GM18517 (cell line): Measurements from ENCODE around the gene ARHGAP25.

Experiments used
- ATAC-seq: cut with Tn5 transposase; IDR thresholded peaks from one replicate; pipeline ENCODE4 v1.9.1; 2021; ENCODE audit warnings: mild to moderate bottlenecking, moderate library complexity; ENCODE audit not compliant: unreplicated experiment

The ARHGAP25 gene

DNA sequence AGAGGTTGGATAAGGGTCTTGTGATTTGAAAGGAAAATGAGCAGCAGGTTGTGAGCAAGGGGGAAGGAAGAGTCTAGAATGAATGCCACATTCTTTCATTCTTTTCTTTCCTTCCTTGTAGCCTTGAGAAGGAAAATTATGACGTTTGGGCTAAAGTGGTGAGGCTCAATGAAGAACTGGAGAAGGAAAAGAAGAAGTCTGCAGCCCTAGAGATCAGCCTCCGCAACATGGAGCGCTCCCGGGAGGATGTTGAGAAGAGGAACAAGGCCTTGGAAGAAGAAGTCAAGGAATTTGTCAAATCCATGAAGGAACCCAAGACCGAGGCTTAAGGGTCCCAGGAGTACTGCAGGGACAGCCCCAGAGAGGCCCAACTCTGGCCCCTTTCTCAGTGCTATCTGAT lies 91.3 kb downstream of the ARHGAP25 start:
- ATAC-seq: no peak

DNA sequence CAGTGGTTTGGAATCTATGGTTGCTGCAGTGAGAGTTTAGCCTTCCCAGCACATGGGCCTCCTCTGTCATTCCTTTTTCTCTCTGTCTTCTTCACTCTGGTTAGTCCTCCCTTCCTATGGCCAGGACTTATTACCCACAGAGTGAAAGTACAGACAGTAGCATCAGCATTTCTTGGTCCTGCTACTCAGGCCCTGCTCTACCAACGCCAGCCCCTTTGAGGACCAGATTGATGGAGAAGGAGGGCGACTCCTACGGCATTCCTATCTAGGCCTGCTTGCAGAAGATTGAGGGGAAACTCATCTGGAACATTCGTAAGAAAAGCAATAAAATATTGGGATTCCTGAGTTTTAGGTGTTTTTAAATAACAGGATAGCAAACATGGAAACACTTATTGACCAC lies 93.1 kb downstream of the ARHGAP25 start:
- ATAC-seq: no peak

DNA sequence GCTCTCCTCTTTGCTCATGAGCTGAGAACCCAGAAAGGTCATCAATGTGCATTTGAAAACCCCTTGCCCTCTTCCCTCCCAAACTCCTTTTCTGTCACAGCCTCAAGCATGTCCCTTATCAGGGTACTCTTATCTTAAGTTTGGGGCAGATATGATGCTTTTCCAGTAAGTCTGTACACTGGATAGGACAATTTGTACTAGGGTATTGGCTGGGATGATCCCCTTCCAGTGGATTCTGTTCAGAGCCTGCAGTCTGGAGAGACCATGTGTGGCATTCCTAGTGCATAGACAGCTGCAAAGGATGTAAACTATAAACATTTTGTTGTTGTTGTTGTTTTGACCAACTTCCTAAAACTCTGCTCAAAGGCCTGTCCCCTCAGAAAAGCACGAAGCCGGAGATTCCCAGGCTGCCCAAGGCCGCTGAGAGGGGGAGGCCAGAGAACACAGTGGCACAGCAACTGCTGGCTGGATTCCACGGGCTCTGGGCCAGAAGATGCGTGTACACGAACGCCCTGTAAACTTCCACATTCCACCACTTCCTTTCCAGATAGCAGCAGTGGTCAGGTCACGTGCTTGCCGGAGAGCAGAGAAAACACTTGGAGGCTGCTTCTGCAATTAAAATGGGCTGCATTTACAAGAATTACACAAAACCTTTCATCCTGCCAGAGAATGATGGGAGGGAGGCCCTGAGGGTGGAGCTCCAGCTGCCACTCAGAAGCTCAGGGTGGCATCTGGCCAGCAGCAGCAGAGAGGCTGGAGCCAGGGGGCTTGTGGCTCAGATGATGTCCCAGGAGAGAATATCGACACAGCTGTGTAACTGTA lies 94.5 kb downstream of the ARHGAP25 start:
- no peak for ATAC-seq

- ATAC-seq: no peak
Observed at GRCh38 chr2:68829749-68830148, 95.1 kb downstream of the ARHGAP25 start.

DNA sequence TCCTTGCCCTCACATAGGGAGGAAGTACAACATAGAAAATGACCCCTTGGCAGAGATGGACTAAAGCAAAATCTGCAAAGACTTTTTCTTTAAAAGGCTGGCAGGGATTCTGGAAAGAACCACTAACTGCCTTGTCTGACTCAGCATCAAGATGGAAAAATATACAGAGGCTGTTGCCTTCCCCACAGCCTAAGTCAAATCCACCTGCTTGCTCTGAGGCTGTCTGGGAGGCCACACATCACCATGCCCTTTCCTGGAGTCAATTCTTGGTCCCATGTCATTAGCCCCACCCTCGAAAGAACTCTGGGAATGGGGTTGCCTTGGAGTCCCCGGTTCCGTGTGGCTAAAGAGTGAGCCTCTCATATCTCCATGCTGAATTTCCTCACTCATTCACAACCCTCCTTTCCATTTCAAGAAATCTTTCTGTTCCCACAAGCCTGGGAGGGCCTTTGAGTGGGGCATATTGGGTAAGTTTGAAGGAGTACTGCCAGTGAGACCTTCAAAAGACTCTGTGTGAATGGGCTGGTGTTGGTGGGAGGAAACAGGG lies 97.1 kb downstream of the ARHGAP25 start:
- no peak for ATAC-seq

- ATAC-seq: peak; percentile 77
Observed at GRCh38 chr2:68832233-68832869, 97.7 kb downstream of the ARHGAP25 start.

DNA sequence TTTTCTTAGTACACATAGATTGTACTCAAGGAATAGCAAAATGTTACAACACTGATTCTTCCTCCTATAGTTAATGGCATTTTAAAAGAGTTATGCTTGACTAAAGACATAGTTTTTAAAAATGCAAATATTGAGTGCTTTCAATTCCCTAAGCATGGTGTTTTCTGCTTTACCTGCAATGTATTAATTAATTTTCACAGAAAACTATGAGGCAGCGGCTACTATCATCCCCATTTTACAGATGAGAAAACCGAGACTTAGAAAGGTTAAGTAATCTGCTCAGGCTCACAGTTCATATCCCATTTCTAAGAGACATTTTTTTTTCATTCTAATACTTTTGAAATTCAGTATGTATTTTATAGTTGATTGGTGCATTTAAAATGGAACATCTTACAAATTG lies 98.6 kb downstream of the ARHGAP25 start:
- ATAC-seq: no peak

DNA sequence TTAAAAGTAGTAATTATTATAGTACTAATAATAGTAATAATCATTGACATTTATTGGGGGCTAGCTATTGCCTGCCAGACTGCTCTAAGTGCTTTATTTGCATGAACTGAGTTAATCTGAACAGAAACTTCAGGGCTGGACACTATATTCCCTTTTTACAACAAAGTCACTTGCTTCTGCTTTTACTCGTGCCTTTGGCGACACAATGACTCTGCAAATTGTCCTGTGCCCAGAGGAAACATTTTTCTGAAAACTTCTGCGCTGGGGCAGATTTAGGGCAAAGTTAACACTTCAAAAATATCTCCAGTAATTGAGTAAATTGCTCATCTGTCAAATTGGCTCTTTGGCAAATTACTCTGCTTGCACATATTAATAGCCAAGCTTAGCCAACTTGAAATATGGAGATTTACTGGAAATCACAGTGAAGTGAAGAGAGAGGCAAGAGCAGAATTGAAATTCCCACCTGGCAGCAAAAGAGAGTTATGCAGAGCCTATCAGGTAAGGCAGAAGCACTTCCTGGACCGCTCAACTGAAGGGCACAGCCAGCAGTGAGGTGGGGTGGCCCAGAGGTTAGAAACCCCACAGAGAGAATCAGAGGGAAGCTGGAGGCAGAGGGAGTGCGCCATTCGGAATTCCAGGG lies 100.2 kb downstream of the ARHGAP25 start:
- no peak for ATAC-seq

- ATAC-seq: no peak
Observed at GRCh38 chr2:68835621-68836020, 101.0 kb downstream of the ARHGAP25 start.

DNA sequence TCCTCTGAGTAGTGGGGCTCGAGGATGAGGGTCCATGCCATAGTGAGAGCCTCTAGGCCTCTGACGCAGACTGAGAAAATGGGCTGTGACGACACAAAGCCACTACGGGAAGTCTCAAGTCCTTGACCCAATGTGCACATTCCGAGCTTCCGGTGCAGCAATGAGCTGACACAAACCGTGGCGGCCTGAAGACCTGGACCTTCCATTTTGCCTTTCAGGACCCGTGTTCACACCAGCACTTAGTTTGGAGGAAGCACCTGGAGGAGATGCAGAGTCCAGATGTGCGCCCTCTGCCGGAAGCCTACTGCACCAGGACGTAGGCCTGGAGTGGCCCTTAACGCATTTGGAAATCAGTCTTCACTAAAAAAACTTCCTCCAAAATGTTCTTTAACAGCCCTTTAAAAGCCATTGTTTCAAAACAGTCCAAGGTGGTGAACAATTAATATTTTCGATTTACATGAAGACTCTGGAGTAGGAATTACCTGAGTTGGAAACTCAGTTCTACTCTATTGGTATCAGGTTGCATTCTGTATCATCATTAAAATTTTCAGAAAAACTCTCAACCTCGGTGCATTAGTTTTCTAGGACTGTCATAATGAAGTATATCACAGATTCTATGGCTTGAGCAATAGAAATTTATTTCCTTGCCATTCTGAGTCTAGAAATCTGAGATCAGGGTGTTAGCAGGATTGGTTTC lies 102.7 kb downstream of the ARHGAP25 start:
- ATAC-seq: no peak

GRCh38 chr2:68837861-68838341 lies 103.3 kb downstream of the ARHGAP25 start:
- ATAC-seq: peak; percentile 79

- no peak for ATAC-seq
Observed at GRCh38 chr2:68838641-68839040, 104.0 kb downstream of the ARHGAP25 start.

DNA sequence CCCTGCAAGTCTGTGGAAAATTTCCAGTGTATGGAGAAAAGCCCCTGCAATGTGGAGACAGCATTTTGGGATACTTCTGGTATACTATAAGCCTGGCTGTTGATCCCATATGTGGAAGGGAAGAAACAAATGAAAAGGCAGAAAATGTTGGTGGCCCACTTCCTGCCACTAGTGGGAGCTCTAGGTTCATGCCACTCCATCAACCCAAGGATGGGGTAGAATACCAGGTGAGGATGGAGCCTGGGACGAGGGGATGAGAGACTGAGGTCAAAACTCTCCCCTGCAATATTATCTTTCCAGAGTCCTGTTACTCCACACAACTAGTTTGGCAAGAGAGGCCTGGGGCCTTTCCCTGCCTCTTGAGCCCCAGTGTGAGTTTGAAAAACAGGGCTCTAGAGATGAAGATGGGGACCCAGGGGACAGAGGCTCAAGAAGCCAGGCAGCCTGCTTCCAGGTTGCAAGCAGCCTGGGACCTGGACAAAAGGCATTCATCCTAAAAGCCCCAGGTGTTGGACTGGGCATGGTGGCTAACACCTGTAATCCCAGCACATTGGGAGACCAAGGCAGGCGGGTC lies 104.7 kb downstream of the ARHGAP25 start:
- no peak for ATAC-seq

DNA sequence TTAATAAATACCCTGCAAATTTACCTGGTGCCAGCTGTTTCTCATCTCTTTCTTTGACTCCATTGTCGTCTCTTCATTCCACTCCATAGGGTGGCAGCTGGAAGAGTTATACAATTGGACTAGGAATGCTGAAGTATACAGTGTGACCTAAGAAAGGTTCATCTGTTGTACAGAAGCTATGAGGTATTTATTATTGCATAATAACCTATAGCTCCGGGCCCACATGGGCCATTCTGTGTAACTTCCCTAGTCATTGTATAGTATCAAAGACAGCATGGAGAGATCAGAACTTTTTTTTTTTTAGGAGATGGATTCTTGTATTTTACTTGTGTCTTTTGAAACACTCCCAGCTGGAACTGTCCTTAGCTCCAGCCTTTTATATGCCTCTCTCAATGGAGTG lies 110.4 kb downstream of the ARHGAP25 start:
- no peak for ATAC-seq

DNA sequence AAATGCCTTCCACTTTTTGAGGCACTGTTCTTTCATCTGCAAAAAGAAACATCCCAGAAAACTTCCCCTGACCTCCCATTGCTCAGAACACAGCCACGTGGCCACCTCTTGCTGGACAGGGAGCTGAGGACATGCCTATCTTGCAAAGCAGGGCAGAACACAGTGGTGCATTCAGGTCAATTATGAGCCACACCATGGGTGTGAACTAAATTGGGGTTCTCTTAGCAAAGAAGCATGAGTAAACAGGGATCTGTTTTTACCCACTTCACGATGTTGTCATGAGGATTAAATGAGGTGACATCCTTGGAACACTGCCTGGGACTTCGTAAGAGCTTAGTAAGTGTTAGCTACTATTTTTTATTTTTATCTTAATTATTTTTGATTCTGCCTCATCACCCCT lies 111.5 kb downstream of the ARHGAP25 start:
- no peak for ATAC-seq

GRCh38 chr2:68847751-68848150 lies 113.1 kb downstream of the ARHGAP25 start:
- no peak for ATAC-seq

DNA sequence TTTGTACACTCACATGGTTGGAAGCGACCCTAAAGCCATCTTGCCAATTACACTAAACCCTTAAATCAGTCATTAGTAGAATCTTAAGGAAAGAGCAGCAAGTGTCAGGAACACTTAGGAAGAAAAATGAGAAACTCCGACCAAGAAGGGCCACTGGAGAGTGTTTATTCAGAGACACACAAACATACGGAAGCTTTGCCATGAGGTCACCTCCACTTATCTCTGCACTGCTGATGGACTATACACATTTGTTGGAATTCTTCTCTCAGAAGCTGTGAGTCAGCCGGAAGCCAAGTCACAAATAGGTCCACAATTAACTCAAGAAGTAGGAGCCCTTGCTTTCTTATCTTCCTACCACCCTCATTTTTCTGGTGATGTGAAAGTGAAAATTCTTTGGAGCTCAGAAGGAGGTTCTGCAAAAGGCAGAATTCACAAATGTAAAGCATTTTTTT lies 115.0 kb downstream of the ARHGAP25 start:
- ATAC-seq: no peak

DNA sequence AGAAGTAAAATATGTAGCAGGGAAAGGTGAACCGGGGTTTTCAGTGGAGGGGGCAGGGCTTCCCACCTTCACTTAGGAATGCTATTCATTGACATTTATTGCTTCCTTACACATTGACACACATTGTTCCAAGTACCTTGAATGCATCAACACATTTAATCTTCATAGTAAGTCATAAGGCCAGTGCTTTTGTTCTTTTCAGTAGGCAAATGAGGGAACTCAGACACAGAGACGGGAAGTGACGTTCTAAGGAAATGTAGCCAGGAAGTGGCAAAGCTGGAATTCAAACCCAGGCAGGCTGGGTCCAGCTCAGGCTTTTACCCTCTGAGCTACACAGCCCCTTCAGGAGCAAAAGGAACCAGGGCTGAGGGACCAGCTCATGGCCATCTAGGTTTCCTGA lies 115.9 kb downstream of the ARHGAP25 start:
- ATAC-seq: no peak

DNA sequence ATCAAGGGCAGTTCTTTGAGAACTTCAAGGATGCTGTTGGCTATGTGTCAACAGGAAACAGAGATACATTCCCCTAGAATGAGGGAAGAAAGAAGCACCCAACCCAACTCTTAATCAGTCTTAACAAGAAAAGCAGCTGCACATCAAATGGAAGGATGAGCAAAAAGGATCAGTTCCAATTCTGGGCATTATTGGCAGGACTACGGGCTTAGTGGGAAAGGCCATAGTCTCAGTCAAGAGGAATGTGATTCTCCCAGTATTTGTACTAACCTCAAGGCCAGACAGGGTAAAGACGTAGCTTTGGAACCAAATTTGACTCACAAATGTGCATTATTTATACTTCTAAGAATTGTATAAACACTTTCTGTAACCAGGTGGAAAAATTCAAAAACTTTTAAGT lies 118.4 kb downstream of the ARHGAP25 start:
- ATAC-seq: no peak

DNA sequence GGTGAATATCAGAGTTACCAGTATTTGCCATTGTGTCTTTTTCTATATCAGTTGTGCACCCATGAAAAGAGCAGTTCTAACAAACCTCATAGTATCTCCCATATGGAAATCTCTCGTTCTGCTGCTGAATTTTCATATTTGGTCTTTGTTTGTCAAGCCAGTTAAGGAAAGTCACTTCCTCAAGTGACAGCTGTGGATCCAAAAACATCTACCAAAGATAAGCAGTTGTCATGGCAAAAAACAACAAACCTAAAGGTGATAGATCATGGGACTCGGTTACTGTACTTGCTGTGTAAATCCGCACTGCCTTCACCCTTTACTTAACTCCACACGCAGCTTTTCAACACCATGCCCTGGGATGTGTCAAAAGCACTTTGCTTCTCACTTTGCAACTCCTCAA lies 119.3 kb downstream of the ARHGAP25 start:
- ATAC-seq: no peak

- no peak for ATAC-seq
Observed at GRCh38 chr2:68854476-68854875, 119.9 kb downstream of the ARHGAP25 start.
